Activated CD4-positive, CD25-positive, alpha-beta regulatory T cell (primary cell): ENCODE measurements around the gene STRN4.
"Not testable (repeated sequence)": the region's sequence is repeated elsewhere in the genome, so short reads cannot be mapped to it uniquely, and the experiment has no call there.

Experiments used
- DNase-seq, 4 experiments: peaks; one replicate each; lab custom pipeline; 2025; lab: John Stamatoyannopoulos, UW

Gene STRN4

DNA sequence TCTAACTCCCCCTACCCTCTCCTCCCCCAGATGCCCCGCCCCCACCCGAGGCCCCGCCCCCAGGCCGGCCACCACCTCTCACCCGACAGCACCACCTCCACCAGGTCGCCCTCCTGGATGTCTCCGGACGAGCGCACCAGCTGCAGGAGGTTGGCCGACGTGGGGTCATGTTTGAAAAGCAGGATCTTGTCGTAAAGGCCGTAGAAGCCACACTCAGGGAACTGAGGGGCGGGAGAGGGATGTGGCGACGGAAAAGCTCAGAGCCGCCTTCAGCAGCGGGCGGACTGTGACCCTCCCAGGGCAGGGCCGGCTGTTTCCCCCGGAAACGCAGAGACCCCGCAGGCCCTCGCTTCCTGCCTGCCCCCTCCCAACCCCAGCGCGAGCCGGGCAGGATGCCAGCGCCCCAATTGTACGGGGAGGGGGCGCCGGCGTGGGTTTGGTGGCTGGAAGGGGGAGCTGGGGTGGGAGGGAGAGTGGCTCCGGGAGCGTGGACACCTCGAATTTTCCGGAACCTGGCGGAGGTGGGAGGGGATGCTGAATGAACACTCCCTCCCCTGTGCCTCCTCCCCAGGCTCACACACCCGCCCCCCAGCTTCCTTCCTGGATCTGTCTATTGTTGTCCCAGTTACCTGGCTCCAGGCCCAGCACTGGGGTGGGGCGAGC, 32.3 kb downstream of the STRN4 start:
- peak in 3 of 4 experiments; percentile 46 to 71 (median 59) for DNase-seq

DNA sequence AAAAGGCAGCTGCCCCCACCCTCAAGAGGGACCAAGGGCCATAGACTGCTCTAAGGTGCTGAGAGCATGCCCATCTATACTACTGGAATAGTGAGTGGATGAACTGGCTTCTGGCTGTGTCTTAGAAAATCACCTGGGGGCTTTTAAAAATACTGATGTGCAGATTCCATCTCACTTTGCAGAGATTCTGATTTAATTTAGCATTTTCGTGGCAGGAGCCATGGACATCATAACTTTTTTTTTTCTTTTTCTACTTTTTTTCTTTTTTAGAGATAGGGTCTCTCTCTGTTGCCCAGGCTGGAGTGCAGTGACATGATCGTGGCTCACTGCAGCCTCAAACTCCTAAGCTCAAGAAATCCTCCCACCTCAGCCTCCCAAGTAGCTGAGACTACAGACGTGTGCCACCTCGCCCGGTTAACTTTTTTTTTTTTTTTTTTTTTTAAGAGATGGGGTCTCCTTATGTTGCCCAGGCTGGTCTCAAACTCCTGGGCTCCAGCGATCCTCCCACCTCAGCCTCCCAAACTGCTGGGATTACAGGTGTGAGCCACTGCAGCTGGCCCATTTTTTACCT, 33.4 kb downstream of the STRN4 start:
- not testable (repeated sequence) for DNase-seq

DNA sequence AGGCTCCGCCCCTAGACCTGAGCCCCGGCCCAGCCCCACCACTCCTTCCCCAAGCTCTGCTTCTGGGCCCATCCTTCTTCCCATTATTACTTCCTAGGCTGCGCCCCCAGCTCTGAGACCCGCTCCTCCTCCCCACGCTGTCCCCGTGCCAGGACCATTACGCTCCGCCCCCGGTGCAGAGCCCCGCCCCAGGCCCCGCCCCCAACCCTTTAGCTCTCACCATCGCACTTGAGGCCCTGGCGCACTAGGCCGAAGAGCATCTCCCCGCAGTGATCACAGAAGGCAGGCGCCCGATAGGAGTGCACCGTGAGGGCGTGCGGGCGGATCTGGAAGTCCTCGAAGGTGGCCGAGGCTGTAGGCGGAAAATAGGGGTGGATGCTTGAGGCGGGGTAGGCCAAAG, 35.6 kb downstream of the STRN4 start:
- no peak for DNase-seq

DNA sequence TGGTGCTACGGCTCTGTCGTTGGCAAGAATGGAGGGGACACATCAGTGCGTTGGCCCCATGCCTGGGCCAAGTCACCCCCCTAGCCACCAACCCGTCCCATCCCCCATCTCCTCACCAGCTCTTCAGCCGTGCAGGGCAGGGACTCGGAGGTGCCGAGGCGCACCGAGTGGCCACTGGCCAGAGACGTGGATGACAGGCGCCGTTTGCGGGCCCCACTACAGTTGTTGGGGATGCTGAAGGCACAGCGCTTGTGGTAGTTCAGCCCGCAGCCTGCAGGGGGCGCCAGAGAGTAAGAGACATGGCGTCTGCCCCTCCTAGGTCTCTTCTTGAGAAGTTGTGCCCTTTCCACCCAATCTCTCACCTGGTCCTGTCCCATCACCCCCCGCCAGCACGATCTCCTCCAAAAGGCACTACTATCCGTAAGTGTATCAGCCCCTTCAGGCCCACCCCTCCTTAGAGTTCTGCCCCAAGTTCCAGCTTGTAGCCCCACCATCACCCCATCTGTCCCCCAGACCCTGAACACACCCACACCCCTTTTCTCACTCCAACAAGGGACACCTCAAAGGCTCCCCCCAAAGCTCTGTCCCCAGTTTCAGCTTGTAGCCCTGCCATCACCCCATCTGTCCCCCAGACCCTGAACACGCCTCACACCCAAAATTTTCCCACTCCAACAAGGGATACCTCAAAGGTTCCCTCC, 41.7 kb downstream of the STRN4 start:
- DNase-seq = peak; percentile 73 to 95 (median 87)

DNA sequence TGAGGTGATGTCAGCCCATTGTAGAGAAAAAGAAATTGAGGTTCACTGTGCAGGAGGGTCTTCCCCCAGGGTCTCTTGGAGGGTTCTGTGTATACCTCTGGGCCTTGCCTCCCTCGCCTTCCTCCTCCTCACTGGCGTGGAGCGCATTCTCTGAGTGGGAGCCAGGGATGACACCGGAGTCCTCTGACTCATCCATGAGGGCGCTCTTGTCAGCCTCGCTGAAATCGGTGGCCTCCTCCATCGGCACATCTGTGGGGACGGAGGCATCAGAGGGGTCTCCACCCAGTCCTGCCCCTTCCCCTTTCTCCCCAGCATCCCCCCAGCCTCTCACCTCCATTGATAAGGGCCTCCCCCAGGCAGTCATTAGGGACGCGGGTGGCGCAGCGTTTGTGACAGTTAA, 45.5 kb downstream of the STRN4 start:
- no peak for DNase-seq

DNA sequence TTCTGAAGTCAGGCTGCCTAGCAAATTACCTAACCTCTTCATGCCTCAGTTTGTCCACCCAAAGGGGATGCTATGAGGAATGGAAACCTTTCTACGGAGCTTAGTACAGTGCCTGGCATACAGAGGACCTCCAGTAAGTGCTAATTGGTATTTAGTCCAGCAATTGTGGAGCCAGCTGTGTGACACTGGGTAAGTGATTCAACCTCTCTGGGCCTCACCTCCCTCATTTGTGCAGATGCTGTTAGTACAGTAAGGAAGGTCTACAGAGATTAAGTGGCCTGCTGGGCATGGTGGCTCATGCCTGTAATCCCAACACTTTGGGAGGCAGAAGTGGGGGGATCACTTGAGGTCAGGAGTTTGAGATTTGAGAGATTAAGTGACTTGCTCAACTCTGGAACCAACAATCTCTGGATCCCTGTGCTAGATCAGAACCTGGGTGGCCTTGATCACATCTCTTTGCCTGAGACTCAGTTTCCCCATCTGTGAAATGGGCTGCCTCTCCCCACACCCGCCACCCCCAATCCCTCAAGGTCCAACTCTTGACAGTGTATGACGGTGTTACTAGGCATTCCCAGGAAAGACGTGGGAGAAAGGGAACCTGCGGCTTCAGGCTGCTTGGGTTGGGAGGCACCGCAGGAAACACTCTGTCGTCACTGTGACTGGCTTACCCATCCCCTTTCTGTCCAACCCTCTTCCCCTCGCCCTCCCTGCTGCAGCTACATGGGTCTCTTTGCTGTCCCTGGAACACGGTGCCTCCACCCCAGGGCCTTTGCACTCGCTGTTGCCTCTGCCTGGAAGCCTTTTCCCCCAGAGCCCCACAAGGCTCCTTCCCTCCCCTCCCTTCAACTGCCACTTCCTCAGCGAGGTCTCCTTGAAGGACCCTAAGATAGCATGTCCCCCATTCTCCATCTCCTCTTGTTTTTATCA, 47.6 kb downstream of the STRN4 start:
- DNase-seq = no peak

DNA sequence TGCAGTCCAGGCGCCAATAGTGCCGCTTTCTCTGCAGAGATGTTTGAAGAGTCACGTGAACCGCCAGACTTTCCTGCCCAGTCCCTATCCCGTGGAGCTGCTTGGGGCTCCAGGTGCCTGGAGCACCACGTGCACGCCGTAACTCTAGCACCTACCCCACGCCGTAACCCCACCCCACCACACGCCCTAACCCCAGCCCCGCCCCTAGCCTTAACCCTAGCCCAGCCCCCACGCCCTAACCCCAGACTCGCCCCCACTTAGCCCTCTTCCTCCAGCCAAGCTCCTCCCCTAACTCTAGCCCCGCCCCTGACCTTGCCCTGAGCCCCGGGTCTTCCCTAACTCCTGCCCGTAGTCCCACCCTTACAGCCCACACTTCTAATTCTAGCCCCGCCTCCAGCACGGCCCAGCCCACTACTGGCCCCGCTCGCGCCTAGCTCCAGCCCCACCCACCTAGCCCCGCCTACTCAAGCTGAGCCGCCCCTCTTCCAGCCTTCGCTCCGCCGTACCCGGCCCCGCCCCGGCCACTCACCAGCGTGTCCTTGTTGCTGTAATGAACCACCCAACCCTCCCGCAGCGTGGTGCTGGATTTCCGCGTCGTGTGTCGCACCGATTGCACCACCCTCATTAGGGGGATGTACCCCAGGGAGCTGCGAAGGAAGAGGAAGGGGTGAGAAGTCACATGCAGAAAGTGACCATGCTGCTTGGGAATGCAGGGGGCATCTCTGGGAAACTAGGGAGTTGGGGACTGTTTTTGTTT, 48.9 kb downstream of the STRN4 start:
- DNase-seq = no peak

DNA sequence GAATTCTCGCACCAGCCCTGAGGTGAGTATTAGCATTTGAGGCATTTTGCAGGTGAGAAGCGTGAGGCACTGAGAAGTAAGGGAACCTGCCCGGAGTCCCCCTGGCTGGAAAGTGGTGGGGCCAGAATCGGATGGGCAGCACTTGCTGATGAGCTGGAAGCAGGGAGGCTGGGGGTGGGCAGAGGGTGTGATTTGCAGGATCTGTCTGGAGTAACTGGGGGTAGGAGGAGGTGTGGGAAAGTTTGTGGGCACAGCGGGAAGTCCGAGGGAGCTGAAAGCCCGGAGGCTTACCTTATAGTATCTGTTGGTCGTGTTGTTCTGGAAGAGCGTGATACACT, 49.4 kb downstream of the STRN4 start:
- no peak for DNase-seq

DNA sequence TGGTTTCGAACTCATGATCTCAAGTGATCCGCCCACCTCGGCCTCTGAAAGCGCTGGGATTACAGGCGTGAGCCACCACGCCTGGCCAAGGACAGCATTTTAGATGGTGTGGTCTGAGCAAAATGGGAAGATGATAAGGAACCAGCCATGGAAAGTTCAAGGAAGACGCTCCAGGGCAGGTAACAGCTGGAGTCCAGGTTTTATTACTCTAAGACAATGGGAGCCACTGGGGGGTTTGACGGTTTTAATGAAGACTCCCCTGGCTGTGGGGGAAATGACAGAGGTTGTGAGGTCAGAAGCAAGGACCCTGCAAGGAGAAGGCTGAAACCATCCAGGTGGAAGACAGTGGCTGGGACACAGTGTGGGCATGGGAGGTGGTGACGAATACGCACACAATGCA, 50.2 kb downstream of the STRN4 start:
- DNase-seq = no peak

DNA sequence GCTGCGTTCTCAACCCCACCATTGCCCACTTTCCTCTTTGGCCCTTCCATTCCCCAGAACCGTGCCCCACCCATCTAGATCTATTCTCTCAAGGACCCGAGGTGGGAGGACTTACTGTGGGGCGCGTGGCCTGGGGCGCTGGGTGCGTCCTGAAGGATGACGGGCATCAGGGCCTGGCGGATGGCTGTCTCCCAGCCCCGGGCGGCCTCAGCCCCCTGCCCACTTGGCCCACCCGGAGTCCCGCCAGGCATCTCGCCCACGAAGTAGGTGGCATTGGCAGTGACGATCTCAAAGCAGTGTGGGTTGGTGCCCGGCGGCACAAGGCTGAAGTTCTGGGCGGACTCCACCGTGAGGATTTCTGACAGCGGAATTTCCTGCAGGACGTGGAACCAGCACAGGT, 52.5 kb downstream of the STRN4 start:
- no peak for DNase-seq

DNA sequence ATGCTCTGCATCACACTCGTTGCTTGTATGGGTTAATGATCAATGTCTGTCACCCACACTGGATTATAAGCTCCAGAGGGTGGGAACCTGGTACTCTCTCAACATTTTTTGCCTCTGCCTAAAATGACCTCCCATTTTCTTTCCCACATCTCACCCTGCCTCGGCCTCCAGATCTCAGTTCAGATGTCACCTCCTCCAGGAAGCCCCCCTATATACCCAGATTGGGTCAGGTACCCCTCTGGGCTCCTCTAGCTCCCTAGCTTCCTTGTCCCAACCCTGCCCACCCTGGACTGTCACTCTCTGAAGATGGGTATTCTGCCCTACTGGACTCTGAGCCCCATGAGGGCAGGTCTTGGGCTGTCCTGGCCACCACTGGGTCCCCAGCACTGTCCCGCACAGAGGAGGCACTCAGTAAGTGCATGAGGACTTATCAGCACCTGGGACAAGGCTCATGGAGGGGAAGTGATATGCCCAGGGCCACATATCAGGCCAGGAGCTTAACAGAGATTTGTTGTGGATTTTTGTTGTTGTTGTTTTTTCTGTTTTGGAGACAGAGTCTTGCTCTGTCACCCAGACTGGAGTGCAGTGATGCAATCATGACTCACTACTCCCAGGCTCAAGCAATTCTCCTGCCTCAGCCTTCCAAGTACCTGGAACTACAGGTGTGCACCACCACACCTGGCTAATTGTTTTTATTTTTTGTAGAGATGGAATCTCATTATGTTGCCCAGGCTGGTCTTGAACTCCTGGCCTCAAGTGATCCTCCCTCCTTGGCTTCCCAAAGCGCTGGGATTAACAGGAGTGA, 53.1 kb downstream of the STRN4 start:
- DNase-seq = no peak

DNA sequence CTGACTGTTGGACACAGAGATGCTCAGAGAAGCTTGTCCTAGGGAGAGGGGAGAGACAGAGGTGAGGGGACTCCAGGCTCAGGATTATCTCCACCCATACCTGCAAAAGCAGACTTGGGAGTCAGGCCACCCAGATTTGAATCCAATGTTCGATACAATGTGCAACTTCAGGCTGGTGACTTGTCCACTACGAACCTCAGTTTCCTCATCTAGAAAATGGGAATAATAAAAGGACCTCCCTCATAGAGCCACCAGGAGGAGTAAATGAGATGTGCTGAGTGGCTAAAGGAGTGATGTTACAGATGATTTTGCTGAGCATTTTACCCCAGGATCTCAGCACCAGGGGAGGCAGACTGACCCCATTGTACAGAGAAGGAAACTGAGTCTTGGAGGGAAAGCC, 54.3 kb downstream of the STRN4 start:
- no peak for DNase-seq

DNA sequence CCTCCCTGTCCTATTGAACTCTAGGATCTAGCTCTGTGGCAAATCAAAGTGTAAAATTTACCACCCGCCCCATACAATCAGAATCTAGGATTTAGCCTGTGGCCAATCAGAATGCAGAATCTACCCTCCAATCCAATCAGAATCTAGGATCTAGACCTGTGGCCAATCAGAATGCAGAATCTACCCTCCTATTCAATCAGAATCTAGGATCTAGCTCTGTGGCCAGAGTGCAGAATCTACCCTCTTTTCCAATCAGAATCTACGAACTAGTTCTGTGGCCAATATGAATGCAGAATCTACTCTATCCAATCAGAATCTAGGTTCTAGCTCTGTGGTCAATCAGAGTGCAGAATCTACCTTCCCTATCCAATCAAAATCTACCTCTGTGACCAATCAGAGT, 55.1 kb downstream of the STRN4 start:
- no peak for DNase-seq

DNA sequence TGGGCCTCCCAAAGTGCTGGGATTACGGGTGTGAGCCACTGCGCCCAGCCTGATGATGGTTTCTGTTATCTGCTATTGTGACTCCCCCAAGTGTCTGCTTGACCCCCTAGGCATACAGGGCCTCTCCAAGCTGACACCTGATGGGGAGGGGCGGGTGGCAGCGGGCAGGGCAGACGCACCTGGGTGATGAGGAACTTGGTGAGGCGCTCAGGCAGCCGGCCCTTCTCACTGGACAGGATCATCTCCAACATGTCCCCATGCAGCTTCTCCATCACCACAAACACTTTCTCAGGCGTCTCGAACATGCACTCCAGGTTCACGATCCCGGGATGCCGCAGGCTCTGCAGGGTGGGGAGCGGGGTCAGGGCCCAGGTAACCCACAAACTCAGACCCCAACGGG, 56.9 kb downstream of the STRN4 start:
- DNase-seq = no peak

DNA sequence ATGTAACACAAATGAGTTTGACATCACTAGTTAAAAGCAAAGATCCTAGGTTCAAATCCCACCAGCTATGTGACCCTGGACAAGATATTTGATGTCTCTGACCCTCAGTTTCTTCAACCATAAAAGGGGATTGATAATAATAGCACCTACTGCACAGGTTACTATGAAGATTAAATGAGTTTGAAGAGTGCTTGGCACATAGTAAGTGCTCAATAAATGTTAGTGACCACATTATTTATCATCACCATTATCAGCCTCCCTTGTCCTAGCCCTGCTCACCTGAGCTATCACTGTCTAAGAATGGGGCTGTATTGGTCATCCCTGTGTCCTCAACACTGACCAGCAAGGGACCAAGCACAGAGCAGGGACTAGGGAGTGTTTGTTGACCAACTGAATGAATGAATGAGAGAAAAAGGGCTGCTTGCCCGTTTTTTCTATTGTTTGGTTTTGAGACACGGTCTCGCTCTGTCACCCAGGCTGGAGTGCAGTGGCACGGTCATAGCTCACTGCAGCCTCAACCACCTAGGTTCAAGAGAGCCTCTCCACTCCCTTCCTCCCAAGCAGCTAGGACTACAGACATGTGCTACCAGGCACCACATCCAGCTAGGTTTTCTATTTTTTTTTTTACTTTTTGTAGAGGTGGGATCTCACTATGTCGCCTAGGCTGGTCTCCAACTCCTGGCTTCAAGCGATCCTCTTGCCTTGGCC, 58.7 kb downstream of the STRN4 start:
- DNase-seq = no peak

DNA sequence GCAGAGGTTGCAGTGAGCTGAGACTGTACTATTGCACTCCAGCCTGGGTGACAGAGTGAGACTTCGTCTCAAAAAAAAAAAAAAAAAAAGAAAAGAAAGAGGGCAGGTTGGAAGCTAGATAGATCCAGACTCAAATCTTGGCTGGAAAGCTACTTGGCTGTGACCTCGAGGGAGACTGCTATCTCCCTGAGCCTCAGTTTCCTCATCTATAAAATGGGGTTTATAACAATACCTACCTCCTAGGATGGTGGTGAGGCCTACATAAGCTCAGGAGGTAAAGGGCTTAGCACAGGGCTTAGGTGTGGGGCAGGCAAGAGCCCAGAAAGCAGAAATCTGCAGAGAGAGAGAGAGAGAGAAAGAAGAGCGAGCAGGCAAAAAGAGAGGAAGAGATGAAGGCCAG, 61.1 kb downstream of the STRN4 start:
- no peak for DNase-seq

DNA sequence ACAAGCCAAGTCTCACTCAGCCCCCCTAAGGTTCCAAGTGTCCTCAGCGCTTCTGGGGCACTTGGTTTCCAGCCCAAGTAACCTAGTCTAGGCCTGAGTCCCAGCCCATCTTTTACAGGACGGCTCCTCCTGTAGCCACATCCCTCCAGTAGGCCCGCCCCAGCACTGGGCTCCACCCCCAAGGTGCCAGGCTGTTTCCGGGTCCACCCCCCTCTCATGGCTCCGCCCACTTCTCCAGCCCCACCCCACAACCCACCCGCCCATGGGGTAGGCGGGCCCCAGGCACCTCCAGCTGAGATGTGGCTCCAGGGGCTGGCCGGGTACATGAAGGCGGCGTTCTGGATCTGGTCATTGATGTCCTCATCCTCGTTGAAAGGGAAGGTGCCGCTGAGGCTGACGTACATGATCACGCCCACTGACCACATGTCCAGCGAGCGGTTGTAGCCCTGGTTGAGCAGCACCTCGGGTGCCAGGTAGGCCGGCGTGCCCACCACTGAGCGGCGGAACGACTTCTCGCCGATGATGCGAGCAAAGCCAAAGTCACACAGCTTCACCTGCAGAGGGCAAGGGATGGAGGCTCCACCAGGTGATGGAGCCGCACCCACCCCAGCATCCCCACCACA, 68.0 kb downstream of the STRN4 start:
- DNase-seq = peak in 2 of 4 experiments; percentile 24 to 39

DNA sequence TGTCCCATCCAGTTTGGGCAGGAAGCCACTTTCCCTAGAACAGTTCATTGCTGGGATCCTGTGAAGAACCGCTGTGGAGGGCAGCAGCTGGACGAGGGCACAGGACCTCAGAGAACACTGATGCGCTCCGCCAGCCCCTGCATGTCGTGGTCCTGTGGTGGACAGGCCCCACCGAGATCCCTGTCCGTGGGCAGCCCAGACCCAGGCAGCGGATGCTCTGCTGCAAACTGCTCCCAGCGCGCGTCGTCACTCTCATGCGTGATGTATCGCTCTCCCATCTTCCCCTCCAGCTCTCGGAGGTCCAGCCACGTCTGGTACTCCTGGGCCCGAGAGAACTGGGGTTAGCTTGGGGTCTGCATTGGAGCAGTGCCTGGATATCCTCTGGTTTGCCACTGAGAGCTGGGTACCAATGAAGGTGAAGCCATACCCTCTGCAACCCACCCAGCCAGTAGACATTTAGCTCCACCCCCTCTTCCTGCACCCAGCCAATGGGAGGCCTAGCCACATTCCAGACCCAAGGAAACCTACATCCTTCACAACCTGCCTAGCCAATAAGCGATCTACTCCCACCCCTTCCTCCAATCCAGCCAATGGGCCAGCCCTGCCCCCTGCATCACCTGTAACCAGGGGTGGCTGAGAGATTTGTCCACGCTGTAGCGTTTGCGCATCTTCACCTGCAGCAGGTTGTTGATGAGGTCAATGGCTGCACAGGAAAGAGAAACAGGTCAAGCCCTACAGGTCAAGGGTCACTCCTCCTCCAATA, 71.7 kb downstream of the STRN4 start:
- no peak for DNase-seq

DNA sequence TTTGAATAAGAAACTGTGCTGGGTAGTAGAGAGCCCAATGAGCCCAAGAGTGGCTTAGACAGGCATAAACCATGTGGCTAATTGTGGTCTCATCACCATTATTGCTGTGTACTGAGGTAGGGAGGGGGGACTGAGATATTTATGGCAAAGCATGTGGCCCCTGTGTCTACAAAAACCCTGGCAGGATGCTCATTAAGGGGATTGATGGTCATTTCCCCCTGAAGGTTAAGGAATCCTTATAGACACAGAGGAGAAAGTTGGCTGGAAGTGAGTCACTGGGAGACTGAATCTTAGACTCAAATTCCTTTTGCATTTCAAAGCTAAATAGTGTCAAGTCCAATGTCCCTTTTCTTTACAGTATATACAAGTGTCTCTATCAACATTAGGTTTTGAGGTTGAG, 75.4 kb downstream of the STRN4 start:
- no peak for DNase-seq
